Smooth muscle cell (in vitro differentiated cells): ENCODE measurements around the gene ANO7. TPM values are rescaled to one million over a fixed set of nuclear protein-coding genes. Genes with fewer than 3 reads are reported as not detected.

Source experiments
- DNase-seq: peaks from one replicate; lab custom pipeline; 2025; ENCODE audit not compliant: unreplicated experiment; lab: John Stamatoyannopoulos, UW
- H2AFZ ChIP-seq: fragments of 200-600 bp; sonication (generic); 2 replicates; pipeline ENCODE4 v1.6.0; 2016; ENCODE audit warnings: antibody characterized with exemption, low read depth, mild to moderate bottlenecking
- H3F3A ChIP-seq: fragments of 200-600 bp; sonication (generic); 2 replicates; pipeline ENCODE4 v1.6.0; 2017; ENCODE audit warnings: antibody characterized with exemption, low read depth
- H3K27ac ChIP-seq: fragments of 200-600 bp; sonication (generic); 2 replicates; pipeline ENCODE4 v1.5.1; 2016; ENCODE audit warnings: low read depth, mild to moderate bottlenecking
- H3K27me3 ChIP-seq: fragments of 200-600 bp; sonication (generic); 2 replicates; pipeline ENCODE4 v1.6.1; 2016; ENCODE audit warnings: low read depth, mild to moderate bottlenecking
- H3K36me3 ChIP-seq: fragments of 200-600 bp; sonication (generic); 2 replicates; pipeline ENCODE4 v1.5.1; 2016; ENCODE audit warnings: low read depth
- H3K4me1 ChIP-seq: fragments of 200-600 bp; sonication (generic); 2 replicates; pipeline ENCODE4 v1.5.1; 2016; ENCODE audit warnings: low read depth
- H3K4me2 ChIP-seq: fragments of 200-600 bp; sonication (generic); 2 replicates; pipeline ENCODE4 v1.6.0; 2016; ENCODE audit warnings: mild to moderate bottlenecking
- H3K4me3 ChIP-seq: fragments of 200-600 bp; sonication (generic); 2 replicates; pipeline ENCODE4 v1.5.1; 2016; ENCODE audit warnings: mild to moderate bottlenecking
- H3K79me2 ChIP-seq: fragments of 200-600 bp; sonication (generic); 2 replicates; pipeline ENCODE4 v1.6.0; 2016; ENCODE audit warnings: low read depth, mild to moderate bottlenecking
- H3K9ac ChIP-seq: fragments of 200-600 bp; sonication (generic); 2 replicates; pipeline ENCODE4 v1.6.0; 2016; ENCODE audit warnings: low read depth
- H3K9me3 ChIP-seq: fragments of 200-600 bp; sonication (generic); replicated peaks from 2 replicates; pipeline ENCODE4 v1.5.1; 2016; ENCODE audit warnings: low read depth
- H4K20me1 ChIP-seq: fragments of 200-600 bp; sonication (generic); 2 replicates; pipeline ENCODE4 v1.6.0; 2016; ENCODE audit warnings: low read depth
- WGBS: methylation state at CpG from one replicate; pipeline ENCODE4 v1.1.7; 2016; ENCODE audit warnings: low lambda C conversion rate; 5-methylcytosine and 5-hydroxymethylcytosine counted together
- polyA plus RNA-seq: library from polyadenylated mRNA; unstranded; fragments of >200 nt; fragmentation: Nextera tagmentation; extraction: Ambion mirVana; gene quantifications from 2 replicates; pipeline ENCODE4 v1.2.1, GENCODE V29; 2016
- total RNA-seq: library from RNA; depleted of rRNA; stranded (reverse); fragments of >200 nt; gene quantifications from 2 replicates; pipeline ENCODE4 v1.2.3, GENCODE V29; 2014
- TF ChIP-seq, protein P1 (sequence below): fragments of 200-600 bp; sonication (generic); IDR thresholded peaks from 2 replicates; pipeline ENCODE4 v1.5.1; 2017; ENCODE audit warnings: borderline replicate concordance, mild to moderate bottlenecking, antibody characterized with exemption; ENCODE audit not compliant: insufficient read depth, poor library complexity, severe bottlenecking

The ANO7 gene
- total and polyA plus RNA-seq, 2 experiments from 2014 or later, result 1.3 to 1.4 TPM

DNA sequence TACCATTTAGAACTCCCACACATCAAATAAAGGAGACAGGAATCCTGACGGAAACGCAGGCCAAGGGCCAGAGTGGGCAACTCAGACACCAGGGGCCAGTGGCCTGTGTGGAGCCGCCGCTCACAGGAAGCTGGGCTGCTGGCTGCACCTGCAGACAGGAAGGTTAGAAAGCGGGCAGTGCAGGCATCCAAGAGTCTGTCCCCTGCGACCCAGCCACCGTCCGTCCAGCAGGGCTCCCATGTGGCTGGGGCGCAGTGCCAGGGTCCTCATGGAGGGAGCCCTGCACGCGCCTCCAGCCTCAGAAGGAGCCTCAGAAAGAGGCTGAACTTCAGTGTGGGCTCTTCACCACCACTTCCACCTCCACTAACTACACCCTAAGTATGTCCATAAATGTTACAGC is 2.5 kb upstream of the ANO7 start:
- no peaks in the 10 kb centered on the region for H3K79me2 ChIP-seq
- H3K4me1 ChIP-seq, result no peaks in the 10 kb centered on the region
- no peak overlapping the region for H3K4me3 ChIP-seq
- no peak overlapping the region for H3K4me2 ChIP-seq
- H3K27ac ChIP-seq, result no peak overlapping the region
- no peaks in the 10 kb centered on the region for H3K9me3 ChIP-seq
- no peak overlapping the region for H2AFZ ChIP-seq
- no peaks in the 10 kb centered on the region for H3K36me3 ChIP-seq
- TF ChIP-seq, protein P1, sequence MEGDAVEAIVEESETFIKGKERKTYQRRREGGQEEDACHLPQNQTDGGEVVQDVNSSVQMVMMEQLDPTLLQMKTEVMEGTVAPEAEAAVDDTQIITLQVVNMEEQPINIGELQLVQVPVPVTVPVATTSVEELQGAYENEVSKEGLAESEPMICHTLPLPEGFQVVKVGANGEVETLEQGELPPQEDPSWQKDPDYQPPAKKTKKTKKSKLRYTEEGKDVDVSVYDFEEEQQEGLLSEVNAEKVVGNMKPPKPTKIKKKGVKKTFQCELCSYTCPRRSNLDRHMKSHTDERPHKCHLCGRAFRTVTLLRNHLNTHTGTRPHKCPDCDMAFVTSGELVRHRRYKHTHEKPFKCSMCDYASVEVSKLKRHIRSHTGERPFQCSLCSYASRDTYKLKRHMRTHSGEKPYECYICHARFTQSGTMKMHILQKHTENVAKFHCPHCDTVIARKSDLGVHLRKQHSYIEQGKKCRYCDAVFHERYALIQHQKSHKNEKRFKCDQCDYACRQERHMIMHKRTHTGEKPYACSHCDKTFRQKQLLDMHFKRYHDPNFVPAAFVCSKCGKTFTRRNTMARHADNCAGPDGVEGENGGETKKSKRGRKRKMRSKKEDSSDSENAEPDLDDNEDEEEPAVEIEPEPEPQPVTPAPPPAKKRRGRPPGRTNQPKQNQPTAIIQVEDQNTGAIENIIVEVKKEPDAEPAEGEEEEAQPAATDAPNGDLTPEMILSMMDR, result no peak
- H3K9ac ChIP-seq, result no peak overlapping the region
- H3F3A ChIP-seq, result no peaks in the 10 kb centered on the region
- DNase-seq, result no peak
- no peaks in the 10 kb centered on the region for H4K20me1 ChIP-seq
- H3K27me3 ChIP-seq, result no peaks in the 10 kb centered on the region
- 92% methylated on average over 11 of the region's 11 CpGs for WGBS

DNA sequence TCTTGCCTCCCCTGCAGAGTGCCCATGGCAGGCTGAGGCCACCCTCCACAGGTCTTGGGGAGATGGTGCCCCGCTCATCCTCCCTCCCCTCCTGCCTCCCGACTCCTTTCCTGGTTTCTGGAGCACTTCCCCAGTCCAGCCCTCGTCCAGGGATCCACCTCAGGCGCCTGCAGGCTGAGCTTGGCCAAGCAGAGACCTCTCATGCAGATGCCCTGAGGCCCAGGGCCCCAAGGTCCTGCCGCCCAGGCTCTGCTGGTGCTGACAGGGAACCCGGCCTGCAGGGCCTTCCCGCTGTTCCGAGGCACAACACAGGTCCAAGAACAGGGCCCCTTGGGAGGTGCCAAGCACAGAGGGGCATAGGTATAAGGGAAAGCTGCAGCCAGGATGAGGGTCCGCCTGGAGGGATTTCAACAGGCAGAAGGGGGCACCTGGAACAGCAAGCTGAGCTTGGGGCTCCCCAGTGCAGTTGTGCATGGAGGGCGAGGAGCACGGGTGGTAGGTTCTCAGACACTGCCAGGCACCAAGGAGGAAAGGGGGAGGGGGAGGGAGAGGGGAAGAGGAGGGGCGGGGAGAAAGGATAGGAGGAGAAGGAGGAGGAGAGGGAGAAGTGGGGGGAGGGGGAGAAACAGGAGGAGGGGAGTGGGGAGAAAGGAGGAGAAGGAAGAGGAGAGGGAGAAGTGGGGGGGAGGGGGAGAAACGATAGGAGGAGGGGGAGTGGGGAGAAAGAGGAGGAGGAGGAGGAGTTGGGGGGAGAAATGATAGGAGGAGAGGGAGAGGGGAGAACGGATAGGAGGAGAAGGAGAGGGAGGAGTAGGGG is 1.2 kb upstream of the ANO7 start:
- Histone ChIP-seq H3K36me3 (no peaks in the 10 kb centered on the region), H3K79me2 (no peaks in the 10 kb centered on the region), H3K27ac (no peak overlapping the region), H2AFZ (no peak overlapping the region), H3K4me2 (no peak overlapping the region), H3K4me1 (no peaks in the 10 kb centered on the region), H3K9me3 (no peaks in the 10 kb centered on the region), H3K4me3 (no peak overlapping the region), H3F3A (no peaks in the 10 kb centered on the region), H4K20me1 (no peaks in the 10 kb centered on the region), H3K9ac (no peak overlapping the region), H3K27me3 (no peaks in the 10 kb centered on the region)
- DNase-seq, result no peak
- TF ChIP-seq, protein P1, result no peak
- 84% methylated on average over 11 of the region's 14 CpGs for WGBS

DNA sequence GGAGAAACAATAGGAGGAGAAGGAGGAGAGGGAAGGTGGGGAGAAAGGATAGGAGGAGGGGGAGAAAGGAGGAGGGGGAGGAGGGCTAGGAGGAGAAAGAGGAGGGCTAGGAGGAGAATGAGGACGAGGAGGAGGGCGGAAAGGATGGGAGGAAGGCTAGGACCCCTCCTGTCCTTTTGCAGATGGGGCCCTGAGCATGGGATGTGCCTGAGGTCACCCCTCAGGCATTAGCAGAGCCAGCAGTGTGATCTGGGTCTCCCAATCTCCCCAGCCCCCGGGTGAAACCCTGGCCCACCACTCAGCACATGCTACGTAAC is 601 bp upstream of the ANO7 start:
- no peaks in the 10 kb centered on the region for H3K9me3 ChIP-seq
- no peaks in the 10 kb centered on the region for H3F3A ChIP-seq
- H3K9ac ChIP-seq, result no peak overlapping the region
- no peak overlapping the region for H2AFZ ChIP-seq
- H4K20me1 ChIP-seq, result no peaks in the 10 kb centered on the region
- no peak overlapping the region for H3K4me3 ChIP-seq
- TF ChIP-seq, protein P1, result no peak
- H3K79me2 ChIP-seq, result no peaks in the 10 kb centered on the region
- H3K27me3 ChIP-seq, result no peaks in the 10 kb centered on the region
- no peak for DNase-seq
- H3K27ac ChIP-seq, result no peak overlapping the region
- H3K4me2 ChIP-seq, result no peak overlapping the region
- H3K36me3 ChIP-seq, result no peaks in the 10 kb centered on the region
- 76% methylated on average over 2 of the region's 4 CpGs for WGBS
- no peaks in the 10 kb centered on the region for H3K4me1 ChIP-seq

DNA sequence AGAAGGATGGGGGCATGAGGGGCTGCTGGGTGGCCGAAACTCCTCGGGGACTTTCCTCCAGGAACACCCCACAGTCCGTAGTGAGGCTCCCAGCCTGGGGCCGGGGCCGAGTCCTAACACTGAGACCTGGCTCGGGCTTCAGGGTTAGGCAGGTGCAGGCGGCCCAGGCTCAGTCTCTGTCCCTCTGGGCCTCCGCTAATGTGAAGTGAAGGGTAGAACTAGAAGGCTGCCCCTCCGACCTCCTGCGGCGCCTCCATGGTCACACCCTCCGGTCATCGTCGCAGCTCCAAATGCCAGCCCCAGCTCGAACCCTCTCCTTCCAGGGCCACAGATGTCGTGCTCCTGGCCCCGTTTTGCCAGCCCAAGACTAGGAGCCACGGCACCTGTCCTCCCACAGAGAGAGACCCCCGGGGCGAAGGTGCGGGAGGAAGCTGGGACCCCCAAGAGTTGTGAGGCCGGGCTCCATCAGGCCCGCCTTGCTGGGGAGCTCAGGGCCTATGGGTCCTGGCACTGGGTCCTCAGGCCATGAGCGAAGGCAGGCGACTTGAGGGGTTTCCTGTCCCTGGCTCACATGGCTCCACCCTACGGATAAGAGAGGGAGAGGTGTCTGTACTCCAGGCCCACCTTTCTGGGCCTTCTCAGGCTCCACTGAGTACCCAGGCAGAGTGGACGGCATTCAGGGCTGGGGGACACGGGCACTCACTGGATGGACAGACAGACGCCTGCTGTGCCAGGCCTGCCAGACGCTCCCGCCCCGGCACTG is 797 bp downstream of the ANO7 start:
- H3K9ac ChIP-seq, result no peak overlapping the region
- no peaks in the 10 kb centered on the region for H3K36me3 ChIP-seq
- no peak overlapping the region for H2AFZ ChIP-seq
- no peak overlapping the region for H3K27ac ChIP-seq
- H3K79me2 ChIP-seq, result no peaks in the 10 kb centered on the region
- H3F3A ChIP-seq, result no peaks in the 10 kb centered on the region
- 89% methylated on average over 32 of the region's 32 CpGs for WGBS
- H3K9me3 ChIP-seq, result no peaks in the 10 kb centered on the region
- H3K4me2 ChIP-seq, result no peak overlapping the region
- H3K4me1 ChIP-seq, result no peaks in the 10 kb centered on the region
- TF ChIP-seq, protein P1, result no peak
- no peaks in the 10 kb centered on the region for H4K20me1 ChIP-seq
- H3K4me3 ChIP-seq, result no peak overlapping the region
- no peaks in the 10 kb centered on the region for H3K27me3 ChIP-seq
- DNase-seq, result no peak
